T-cell (primary cell): ENCODE measurements around the gene GLYAT. TPM values are rescaled to one million over a fixed set of nuclear protein-coding genes. Genes with fewer than 3 reads are reported as not detected.

Experiments
- ATAC-seq, 4 experiments: fragments of 200-7000 bp in 3 of 4; fragments of 150-1000 bp in 1 of 4; cut with Tn5 transposase; replicated peaks in 1 of 4; 1 replicate in 3 of 4; 2 replicates in 1 of 4; pipeline ENCODE4 v1.10.0; 2021; ENCODE audit warnings: moderate library complexity in 3 of 4, mild to moderate bottlenecking in 2 of 4, moderate number of reproducible peaks in 1 of 4
- CTCF ChIA-PET, 2 donors: fragments of 300-600 bp; sonication (Branson Sonifier 250); formaldehyde crosslinking; loops; one replicate each; lab custom pipeline; 2022; ENCODE audit warnings: antibody characterized with exemption in 2 of 2; lab: Charles Lee
- POLR2A ChIA-PET, 2 donors: fragments of 300-600 bp; sonication (Branson Sonifier 250); formaldehyde crosslinking; loops; one replicate each; lab custom pipeline; 2022; ENCODE audit warnings: antibody characterized with exemption in 2 of 2; lab: Charles Lee
- DNase-seq, 35 experiments: peaks; one replicate each; pipeline versions ENCODE4 v3.0.0 to v3.0.0-alpha.2; 2013 to 2023
- H3K27ac ChIP-seq: one replicate; pipeline ENCODE4 v1.5.1; 2013; ENCODE audit warnings: low read length
- H3K27me3 ChIP-seq, 2 experiments: replicated peaks in 1 of 2; 1 replicate in 1 of 2; 2 replicates in 1 of 2; pipeline versions ENCODE4 v1.6.1 to v1.7.0; 2013; ENCODE audit warnings: low read length in 1 of 2, mixed read lengths in 1 of 2; ENCODE audit not compliant: control insufficient read depth in 2 of 2, insufficient read depth in 2 of 2; ENCODE audit errors: extremely low read depth in 1 of 2
- H3K36me3 ChIP-seq, 2 donors: 1 replicate in 1 of 2; 2 replicates in 1 of 2; pipeline versions ENCODE4 v1.6.1 to v1.7.0; 2013; ENCODE audit warnings: low read length in 1 of 2; ENCODE audit not compliant: control insufficient read depth in 2 of 2, insufficient read depth in 1 of 2; ENCODE audit errors: extremely low read depth in 1 of 2
- H3K4me1 ChIP-seq, 2 experiments: 1 replicate in 1 of 2; 2 replicates in 1 of 2; pipeline versions ENCODE4 v1.6.1 to v1.7.0; 2013; ENCODE audit warnings: low read length in 2 of 2, mixed read lengths in 1 of 2; ENCODE audit not compliant: insufficient read depth in 2 of 2, control insufficient read depth in 1 of 2; ENCODE audit errors: extremely low read depth in 1 of 2
- H3K4me3 ChIP-seq, 2 donors: 1 replicate in 1 of 2; 2 replicates in 1 of 2; pipeline versions ENCODE4 v1.5.1 to v1.7.0; 2013; ENCODE audit warnings: mild to moderate bottlenecking in 2 of 2, low read length in 1 of 2, moderate library complexity in 1 of 2; ENCODE audit not compliant: control insufficient read depth in 1 of 2; ENCODE audit errors: extremely low read depth in 1 of 2
- H3K9me3 ChIP-seq: 2 replicates; pipeline ENCODE4 v1.7.0; 2013
- H3K27ac Mint-ChIP-seq, 2 donors: one replicate each; pipeline ENCODE4 v1.8.0; 2020 to 2021; ENCODE audit warnings: mild to moderate bottlenecking in 2 of 2, mixed read lengths in 2 of 2
- H3K27me3 Mint-ChIP-seq, 2 donors: one replicate each; pipeline ENCODE4 v1.8.0; 2021 to 2022; ENCODE audit warnings: mixed read lengths in 2 of 2
- H3K36me3 Mint-ChIP-seq: one replicate; pipeline ENCODE4 v1.8.0; 2021; ENCODE audit warnings: mixed read lengths
- H3K4me1 Mint-ChIP-seq, 3 donors: one replicate each; pipeline ENCODE4 v1.8.0; 2020 to 2022; ENCODE audit warnings: mixed read lengths in 3 of 3, mild to moderate bottlenecking in 1 of 3
- H3K4me3 Mint-ChIP-seq, 3 donors: one replicate each; pipeline ENCODE4 v1.8.0; 2020 to 2022; ENCODE audit warnings: mild to moderate bottlenecking in 3 of 3, mixed read lengths in 3 of 3, moderate library complexity in 3 of 3
- H3K9me3 Mint-ChIP-seq, 3 donors: one replicate each; pipeline ENCODE4 v1.8.0; 2020 to 2022; ENCODE audit warnings: mixed read lengths in 3 of 3
- WGBS: methylation state at CpG from one replicate; pipeline ENCODE4 v1.1.5; 2013; ENCODE audit warnings: missing lambda C conversion rate; ENCODE audit not compliant: insufficient coverage; 5-methylcytosine and 5-hydroxymethylcytosine counted together
- total RNA-seq, 35 experiments: library from RNA in 6 of 35; stranded (reverse) in 6 of 35; fragments of 120-200 nt in 1 of 35; gene quantifications; one replicate each; pipeline versions ENCODE4 v1.2.1 to v1.2.4 and lab custom pipeline; 2013 to 2026

GLYAT gene
- total RNA-seq, 5 donors from 2014 or later (not counting 1 experiment from before 2014, with no cell fraction given) = not detected

GRCh38 chr11:58773337-58773736, 41.6 kb upstream of the GLYAT start:
- 80% methylated on average over 2 of the region's 3 CpGs for WGBS
- no peak overlapping the region for H3K4me3 ChIP-seq
- ChIA-PET POLR2A (no interaction called here), CTCF (no interaction called here)
- H3K36me3 Mint-ChIP-seq = no peaks in the 10 kb centered on the region
- DNase-seq (no peak), ATAC-seq (no peak)
- H3K4me3 Mint-ChIP-seq = no peak overlapping the region
- H3K9me3 ChIP-seq = no peaks in the 10 kb centered on the region
- no peaks in the 10 kb centered on the region for H3K9me3 Mint-ChIP-seq
- H3K27me3 Mint-ChIP-seq = peaks cover 0 to 8% of the 10 kb centered on the region in 2 donors
- H3K27me3 ChIP-seq = no peaks in the 10 kb centered on the region
- no peaks in the 10 kb centered on the region for H3K4me1 ChIP-seq
- no peaks in the 10 kb centered on the region for H3K36me3 ChIP-seq
- H3K27ac Mint-ChIP-seq = no peak overlapping the region
- H3K27ac ChIP-seq = no peak overlapping the region
- peaks cover 0 to 2% (median 0%) of the 10 kb centered on the region in 3 donors for H3K4me1 Mint-ChIP-seq

GRCh38 chr11:58772329-58773285, 40.9 kb upstream of the GLYAT start:
- Histone ChIP-seq H3K4me1 (no peaks in the 10 kb centered on the region), H3K9me3 (no peaks in the 10 kb centered on the region), H3K27me3 (no peaks in the 10 kb centered on the region), H3K27ac (no peak overlapping the region), H3K4me3 (no peak overlapping the region), H3K36me3 (no peaks in the 10 kb centered on the region)
- CTCF ChIA-PET = no interaction called here
- Mint-ChIP-seq H3K4me3 (no peak overlapping the region), H3K27me3 (peaks cover 0 to 8% of the 10 kb centered on the region in 2 donors), H3K9me3 (no peaks in the 10 kb centered on the region), H3K36me3 (no peaks in the 10 kb centered on the region), H3K4me1 (peaks cover 0 to 2% (median 0%) of the 10 kb centered on the region in 3 donors), H3K27ac (no peak overlapping the region)
- POLR2A ChIA-PET = no interaction called here
- DNase-seq = no peak
- WGBS = 90% methylated on average over 4 of the region's 5 CpGs
- no peak for ATAC-seq

GRCh38 chr11:58771458-58771855, 39.7 kb upstream of the GLYAT start:
- CTCF ChIA-PET = no interaction called here
- H3K27ac Mint-ChIP-seq = no peak overlapping the region
- Histone ChIP-seq H3K36me3 (no peaks in the 10 kb centered on the region), H3K9me3 (no peaks in the 10 kb centered on the region), H3K4me1 (no peaks in the 10 kb centered on the region), H3K27me3 (no peaks in the 10 kb centered on the region), H3K4me3 (no peak overlapping the region), H3K27ac (no peak overlapping the region)
- H3K36me3 Mint-ChIP-seq = no peaks in the 10 kb centered on the region
- no peak overlapping the region for H3K4me3 Mint-ChIP-seq
- no CpG with 5 or more reads among the region's 3 CpGs for WGBS
- ATAC-seq = no peak
- no peak for DNase-seq
- H3K9me3 Mint-ChIP-seq = no peaks in the 10 kb centered on the region
- peaks cover 0 to 8% of the 10 kb centered on the region in 2 donors for H3K27me3 Mint-ChIP-seq
- POLR2A ChIA-PET = no interaction called here
- H3K4me1 Mint-ChIP-seq = peaks cover 0 to 2% (median 0%) of the 10 kb centered on the region in 3 donors

- H3K4me1 Mint-ChIP-seq = peaks cover 0 to 2% (median 0%) of the 10 kb centered on the region in 3 donors
- peaks cover 0 to 8% of the 10 kb centered on the region in 2 donors for H3K27me3 Mint-ChIP-seq
- 72% methylated on average over 5 of the region's 11 CpGs for WGBS
- no peak overlapping the region for H3K4me3 ChIP-seq
- ATAC-seq (no peak), DNase-seq (no peak)
- no peaks in the 10 kb centered on the region for H3K27me3 ChIP-seq
- CTCF ChIA-PET = no interaction called here
- POLR2A ChIA-PET = no interaction called here
- no peak overlapping the region for H3K27ac ChIP-seq
- no peaks in the 10 kb centered on the region for H3K4me1 ChIP-seq
- no peak overlapping the region for H3K4me3 Mint-ChIP-seq
- no peaks in the 10 kb centered on the region for H3K9me3 Mint-ChIP-seq
- H3K36me3 ChIP-seq = no peaks in the 10 kb centered on the region
- no peak overlapping the region for H3K27ac Mint-ChIP-seq
- no peaks in the 10 kb centered on the region for H3K9me3 ChIP-seq
- H3K36me3 Mint-ChIP-seq = no peaks in the 10 kb centered on the region
Measured at GRCh38 chr11:58770627-58771457, 39.1 kb upstream of the GLYAT start.

GRCh38 chr11:58770166-58770565, 38.4 kb upstream of the GLYAT start:
- Histone ChIP-seq H3K4me3 (no peak overlapping the region), H3K27me3 (no peaks in the 10 kb centered on the region), H3K27ac (no peak overlapping the region), H3K36me3 (no peaks in the 10 kb centered on the region), H3K9me3 (no peaks in the 10 kb centered on the region), H3K4me1 (no peaks in the 10 kb centered on the region)
- CTCF ChIA-PET = interaction anchor here in 1 of 2 donors (0.7 kb wide), 1 partner anchor 226 kb away, joined by 3 read pairs; no protein-coding TSS in a partner anchor
- WGBS = no CpG with 5 or more reads among the region's 2 CpGs
- Mint-ChIP-seq H3K9me3 (no peaks in the 10 kb centered on the region), H3K27ac (no peak overlapping the region), H3K36me3 (no peaks in the 10 kb centered on the region), H3K4me1 (peaks cover 0 to 2% (median 0%) of the 10 kb centered on the region in 3 donors), H3K27me3 (peaks cover 0 to 8% of the 10 kb centered on the region in 2 donors), H3K4me3 (no peak overlapping the region)
- DNase-seq = no peak
- POLR2A ChIA-PET = no interaction called here
- no peak for ATAC-seq

GRCh38 chr11:58769308-58769707, 37.6 kb upstream of the GLYAT start:
- DNase-seq = no peak
- Mint-ChIP-seq H3K4me1 (peaks cover 0 to 2% (median 0%) of the 10 kb centered on the region in 3 donors), H3K36me3 (no peaks in the 10 kb centered on the region), H3K4me3 (no peak overlapping the region), H3K27me3 (peaks cover 0 to 8% of the 10 kb centered on the region in 2 donors), H3K9me3 (no peaks in the 10 kb centered on the region), H3K27ac (no peak overlapping the region)
- Histone ChIP-seq H3K27ac (no peak overlapping the region), H3K36me3 (no peaks in the 10 kb centered on the region), H3K27me3 (no peaks in the 10 kb centered on the region), H3K4me3 (no peak overlapping the region), H3K4me1 (no peaks in the 10 kb centered on the region), H3K9me3 (no peaks in the 10 kb centered on the region)
- CTCF ChIA-PET = no interaction called here
- ATAC-seq = no peak
- POLR2A ChIA-PET = no interaction called here
- no CpG with 5 or more reads among the region's 2 CpGs for WGBS
